Tibial artery (tissue), 4 donors: ENCODE results near the gene COQ4.

Source experiments
- DNase-seq, 2 donors: peaks; one replicate each; pipeline ENCODE4 v3.0.0-alpha.2; 2019
- H3K27ac ChIP-seq, 2 donors: fragments of 200-600 bp; sonication (generic) in 1 of 2; 1 replicate in 1 of 2; 2 replicates in 1 of 2; pipeline ENCODE4 v1.5.1; 2018 to 2019; ENCODE audit warnings: mild to moderate bottlenecking in 1 of 2
- H3K27me3 ChIP-seq, 2 donors: fragments of 200-600 bp; sonication (generic) in 1 of 2; one replicate each; pipeline versions ENCODE4 v1.5.1 to v1.6.0; 2016 to 2019
- H3K36me3 ChIP-seq, 3 donors: fragments of 200-600 bp; sonication (generic) in 2 of 3; one replicate each; pipeline ENCODE4 v1.5.1; 2016 to 2019; ENCODE audit warnings: mild to moderate bottlenecking in 2 of 3
- H3K4me1 ChIP-seq, 4 donors: fragments of 200-600 bp; sonication (generic) in 2 of 4; 1 replicate in 3 of 4; 2 replicates in 1 of 4; pipeline ENCODE4 v1.5.1; 2016 to 2019
- H3K4me3 ChIP-seq, 2 donors: fragments of 200-600 bp; sonication (generic) in 1 of 2; 1 replicate in 1 of 2; 2 replicates in 1 of 2; pipeline ENCODE4 v1.5.1; 2018 to 2019; ENCODE audit warnings: mild to moderate bottlenecking in 2 of 2
- H3K9me3 ChIP-seq, 3 donors: fragments of 200-600 bp; sonication (generic) in 1 of 3; one replicate each; pipeline ENCODE4 v1.5.1; 2016 to 2019
- CTCF ChIP-seq, 2 experiments: fragments of 200-600 bp in 1 of 2; fragments of 450-650 bp in 1 of 2; IDR thresholded peaks; one replicate each; pipeline ENCODE4 v1.5.1; 2017 to 2019; ENCODE audit warnings: antibody characterized with exemption in 2 of 2, mild to moderate bottlenecking in 1 of 2, moderate library complexity in 1 of 2
- intact Hi-C: fragments of 100-400 bp; cut with DNase I; formaldehyde crosslinking; loops from one replicate; pipeline ENCODE4 v1.15.0; 2023; ENCODE audit warnings: low total_unique reads

The COQ4 gene

GRCh38 chr9:128309551-128309950 lies 13.1 kb upstream of the COQ4 start:
- intact Hi-C loops = no loop called here
- TF ChIP-seq CTCF (IDR thresholded peaks at IDR 0.05) = no peak
- Histone ChIP-seq H3K9me3 (no peaks in the 10 kb centered on the region), H3K27ac (no peak overlapping the region), H3K36me3 (peaks cover 27 to 67% (median 50%) of the 10 kb centered on the region in 3 donors), H3K27me3 (no peaks in the 10 kb centered on the region), H3K4me1 (peaks cover 0 to 11% (median 0%) of the 10 kb centered on the region in 4 donors), H3K4me3 (no peak overlapping the region)
- no peak for DNase-seq

- H3K36me3 ChIP-seq = peaks cover 32 to 75% (median 58%) of the 10 kb centered on the region in 3 donors
- no peak for TF ChIP-seq CTCF (IDR thresholded peaks at IDR 0.05)
Measured at GRCh38 chr9:128310461-128310860, 12.2 kb upstream of the COQ4 start.

GRCh38 chr9:128314697-128315096 lies 7.9 kb upstream of the COQ4 start:
- TF ChIP-seq CTCF (IDR thresholded peaks at IDR 0.05) = no peak
- Histone ChIP-seq H3K4me3 (no peak overlapping the region), H3K27me3 (no peaks in the 10 kb centered on the region), H3K27ac (no peak overlapping the region), H3K4me1 (no peaks in the 10 kb centered on the region), H3K36me3 (peaks cover 42 to 91% (median 58%) of the 10 kb centered on the region in 3 donors), H3K9me3 (no peaks in the 10 kb centered on the region)
- no peak for DNase-seq
- intact Hi-C loops = no loop called here

More at GRCh38 chr9:128310461-128310860, 12.2 kb upstream of the COQ4 start:
- Histone ChIP-seq H3K4me3 (no peak overlapping the region), H3K27me3 (no peaks in the 10 kb centered on the region), H3K9me3 (no peaks in the 10 kb centered on the region), H3K27ac (no peak overlapping the region), H3K4me1 (peaks cover 0 to 11% (median 0%) of the 10 kb centered on the region in 4 donors)
- no peak for DNase-seq
- intact Hi-C loops = no loop called here

GRCh38 chr9:128316421-128316820 lies 6.2 kb upstream of the COQ4 start:
- Histone ChIP-seq H3K4me3 (no peak overlapping the region), H3K36me3 (peaks cover 27 to 86% (median 41%) of the 10 kb centered on the region in 3 donors), H3K27me3 (no peaks in the 10 kb centered on the region), H3K4me1 (peaks cover 0 to 8% (median 3%) of the 10 kb centered on the region in 4 donors), H3K27ac (no peak overlapping the region), H3K9me3 (no peaks in the 10 kb centered on the region)
- no peak for TF ChIP-seq CTCF (IDR thresholded peaks at IDR 0.05)
- intact Hi-C loops = no loop called here
- DNase-seq = no peak

GRCh38 chr9:128317629-128318028 lies 5.0 kb upstream of the COQ4 start:
- TF ChIP-seq CTCF (IDR thresholded peaks at IDR 0.05) = no peak
- H3K4me1 ChIP-seq = peaks cover 0 to 14% (median 5%) of the 10 kb centered on the region in 4 donors
- peaks cover 27 to 82% (median 38%) of the 10 kb centered on the region in 3 donors for H3K36me3 ChIP-seq
- H3K4me3 ChIP-seq = no peak overlapping the region
- no peak overlapping the region for H3K27ac ChIP-seq
- H3K9me3 ChIP-seq = no peaks in the 10 kb centered on the region
- intact Hi-C loops = no loop called here
- no peaks in the 10 kb centered on the region for H3K27me3 ChIP-seq
- no peak for DNase-seq

GRCh38 chr9:128321343-128321742 lies 1.3 kb upstream of the COQ4 start:
- no peak for DNase-seq
- H3K4me1 ChIP-seq = peaks cover 0 to 36% (median 20%) of the 10 kb centered on the region in 4 donors
- H3K27ac ChIP-seq = no peak overlapping the region
- no peaks in the 10 kb centered on the region for H3K27me3 ChIP-seq
- intact Hi-C loops = no loop called here
- no peak for TF ChIP-seq CTCF (IDR thresholded peaks at IDR 0.05)
- no peaks in the 10 kb centered on the region for H3K9me3 ChIP-seq
- peaks cover 18 to 60% (median 25%) of the 10 kb centered on the region in 3 donors for H3K36me3 ChIP-seq
- peak overlapping the region; percentile 83 to 91 for H3K4me3 ChIP-seq
